Lower lobe of right lung (tissue), 2 donors: Measurements from ENCODE around the gene SELPLG. TPM values are rescaled to one million over a fixed set of nuclear protein-coding genes. Genes with fewer than 3 reads are reported as not detected.

Source experiments
- ATAC-seq, 2 donors: fragments of 200-7000 bp; cut with Tn5 transposase; one replicate each; pipeline ENCODE4 v1.9.1; 2020 to 2022; ENCODE audit warnings: mild to moderate bottlenecking in 2 of 2, moderate library complexity in 2 of 2
- DNase-seq: peaks from one replicate; pipeline ENCODE4 v3.0.0-alpha.2; 2020
- H3K27ac ChIP-seq: fragments of 200-600 bp; one replicate; pipeline ENCODE4 v1.8.0; 2022
- H3K27me3 ChIP-seq: fragments of 200-600 bp; one replicate; pipeline ENCODE4 v1.8.0; 2022; ENCODE audit warnings: low read depth
- H3K36me3 ChIP-seq: fragments of 200-600 bp; one replicate; pipeline ENCODE4 v1.8.0; 2022; ENCODE audit warnings: mild to moderate bottlenecking
- H3K4me1 ChIP-seq: fragments of 200-600 bp; one replicate; pipeline ENCODE4 v1.8.0; 2022
- H3K4me3 ChIP-seq: fragments of 200-600 bp; one replicate; pipeline ENCODE4 v1.8.0; 2022; ENCODE audit warnings: mild to moderate bottlenecking
- H3K9me3 ChIP-seq: fragments of 200-600 bp; one replicate; pipeline ENCODE4 v1.8.0; 2022
- intact Hi-C: fragments of 100-400 bp; cut with DNase I; formaldehyde crosslinking; loops from one replicate; pipeline ENCODE4 v1.11.0; 2022
- total RNA-seq: library from RNA; stranded (reverse); fragmentation: NEBNext Ultra II Directional; extraction: Animal tissue kit (Norgen Biotek cat#: 25700); gene quantifications from one replicate; pipeline ENCODE4 v1.2.1, GENCODE V29; 2021
- TF ChIP-seq, protein P1 (sequence below): fragments of 200-600 bp; IDR thresholded peaks from one replicate; pipeline ENCODE4 v1.8.0; 2022; ENCODE audit warnings: antibody characterized with exemption, mild to moderate bottlenecking
- donor health status: DM: no; HTN: yes; CAD: no; lungs with severe emphysema.

Gene SELPLG
- total RNA-seq, 1 donor from 2014 or later: 59.9 TPM

DNA sequence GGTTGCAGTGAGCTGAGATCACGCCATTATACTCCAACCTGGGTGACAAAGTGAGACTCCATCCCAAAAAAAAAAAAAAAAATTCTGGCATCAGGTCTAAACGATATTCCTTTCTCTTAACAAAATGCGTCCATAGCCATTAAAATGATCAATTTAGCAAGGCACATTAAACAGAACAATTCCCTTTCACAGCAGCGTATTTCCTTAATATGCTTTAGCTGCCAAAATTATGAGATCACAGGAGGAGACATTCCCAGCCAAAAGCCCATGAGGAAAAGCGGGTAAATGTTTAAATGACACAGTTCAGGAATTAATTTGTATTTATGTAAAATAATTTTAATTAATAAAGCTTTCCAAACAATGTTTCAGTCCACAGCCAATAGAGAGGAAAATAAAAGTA, 43.0 kb upstream of the SELPLG start:
- no peaks in the 10 kb centered on the region for H3K4me1 ChIP-seq
- TF ChIP-seq, protein P1, sequence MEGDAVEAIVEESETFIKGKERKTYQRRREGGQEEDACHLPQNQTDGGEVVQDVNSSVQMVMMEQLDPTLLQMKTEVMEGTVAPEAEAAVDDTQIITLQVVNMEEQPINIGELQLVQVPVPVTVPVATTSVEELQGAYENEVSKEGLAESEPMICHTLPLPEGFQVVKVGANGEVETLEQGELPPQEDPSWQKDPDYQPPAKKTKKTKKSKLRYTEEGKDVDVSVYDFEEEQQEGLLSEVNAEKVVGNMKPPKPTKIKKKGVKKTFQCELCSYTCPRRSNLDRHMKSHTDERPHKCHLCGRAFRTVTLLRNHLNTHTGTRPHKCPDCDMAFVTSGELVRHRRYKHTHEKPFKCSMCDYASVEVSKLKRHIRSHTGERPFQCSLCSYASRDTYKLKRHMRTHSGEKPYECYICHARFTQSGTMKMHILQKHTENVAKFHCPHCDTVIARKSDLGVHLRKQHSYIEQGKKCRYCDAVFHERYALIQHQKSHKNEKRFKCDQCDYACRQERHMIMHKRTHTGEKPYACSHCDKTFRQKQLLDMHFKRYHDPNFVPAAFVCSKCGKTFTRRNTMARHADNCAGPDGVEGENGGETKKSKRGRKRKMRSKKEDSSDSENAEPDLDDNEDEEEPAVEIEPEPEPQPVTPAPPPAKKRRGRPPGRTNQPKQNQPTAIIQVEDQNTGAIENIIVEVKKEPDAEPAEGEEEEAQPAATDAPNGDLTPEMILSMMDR: no peak
- H3K9me3 ChIP-seq: no peaks in the 10 kb centered on the region
- H3K36me3 ChIP-seq: peaks cover 53% of the 10 kb centered on the region
- no peak overlapping the region for H3K27ac ChIP-seq
- DNase-seq: no peak
- intact Hi-C loops: no loop called here
- H3K4me3 ChIP-seq: no peak overlapping the region
- H3K27me3 ChIP-seq: no peaks in the 10 kb centered on the region
- no peak for ATAC-seq

DNA sequence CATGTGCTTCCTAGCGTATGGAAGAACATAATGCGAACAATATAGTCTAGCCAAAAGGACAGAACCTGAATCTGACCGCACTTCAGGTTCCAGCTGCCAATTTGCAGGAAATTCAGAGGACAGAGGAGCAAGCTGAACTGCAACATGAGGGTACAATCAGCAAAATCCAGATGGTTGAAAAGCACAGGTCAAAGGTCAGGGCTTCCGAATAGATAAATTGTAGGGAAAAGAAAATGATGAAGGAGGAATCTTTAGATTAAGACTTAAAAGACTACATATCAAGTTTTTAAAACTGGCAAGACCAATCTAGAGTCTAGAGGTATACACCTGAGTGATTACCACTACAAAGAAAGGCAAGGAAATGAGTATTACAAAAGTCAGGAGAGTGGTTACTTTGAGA, 42.1 kb upstream of the SELPLG start:
- no peaks in the 10 kb centered on the region for H3K27me3 ChIP-seq
- H3K9me3 ChIP-seq: no peaks in the 10 kb centered on the region
- H3K4me1 ChIP-seq: no peaks in the 10 kb centered on the region
- DNase-seq: no peak
- H3K4me3 ChIP-seq: no peak overlapping the region
- no peak overlapping the region for H3K27ac ChIP-seq
- ATAC-seq: no peak
- H3K36me3 ChIP-seq: peaks cover 53% of the 10 kb centered on the region
- TF ChIP-seq, protein P1: no peak
- intact Hi-C loops: no loop called here

DNA sequence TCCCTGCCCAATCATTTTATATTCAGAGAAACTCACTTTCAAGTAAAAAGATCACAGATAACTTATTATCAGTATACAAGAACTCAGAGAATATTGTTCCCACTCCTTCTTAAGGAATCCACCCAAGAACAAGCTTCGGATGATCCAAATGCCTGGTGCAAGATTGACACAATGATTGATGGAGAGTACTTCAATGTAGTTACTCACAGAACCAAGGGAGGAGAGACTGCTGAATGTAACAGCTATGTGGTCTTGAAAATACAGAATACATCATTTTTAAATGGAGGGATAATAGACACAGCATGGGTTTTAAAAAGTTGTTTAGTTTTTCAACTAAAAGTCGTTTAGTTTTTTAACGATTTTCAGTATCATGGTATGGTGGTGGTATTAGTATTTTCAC, 38.4 kb upstream of the SELPLG start:
- intact Hi-C loops: no loop called here

DNA sequence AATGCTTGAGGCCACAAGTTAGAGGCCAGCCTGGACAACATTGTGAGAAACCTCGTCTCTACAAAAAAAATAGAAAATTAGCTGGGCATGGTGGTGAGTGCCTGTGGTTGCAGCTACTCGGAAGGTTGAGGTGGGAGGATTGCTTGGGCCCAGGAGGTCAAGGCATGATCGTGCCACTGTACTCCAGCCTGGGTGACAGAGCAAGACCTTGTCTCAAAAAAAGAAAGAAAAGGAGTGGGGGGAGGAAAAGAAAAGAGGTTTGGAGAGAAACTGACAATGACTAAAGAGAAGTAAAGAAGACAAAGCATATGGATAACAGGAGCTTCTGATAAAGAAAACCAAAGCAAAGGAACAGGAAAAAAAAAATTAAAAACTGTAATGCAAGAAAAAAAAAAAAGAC, 37.4 kb upstream of the SELPLG start:
- no peak overlapping the region for H3K27ac ChIP-seq
- peaks cover 28% of the 10 kb centered on the region for H3K4me1 ChIP-seq

More for the DNA sequence above, 38.4 kb upstream of the SELPLG start:
- H3K27ac ChIP-seq: no peak overlapping the region
- peaks cover 19% of the 10 kb centered on the region for H3K4me1 ChIP-seq
- H3K4me3 ChIP-seq: no peak overlapping the region
- TF ChIP-seq, protein P1: no peak
- H3K27me3 ChIP-seq: no peaks in the 10 kb centered on the region
- DNase-seq (no peak), ATAC-seq (no peak)
- H3K9me3 ChIP-seq: no peaks in the 10 kb centered on the region
- H3K36me3 ChIP-seq: peaks cover 42% of the 10 kb centered on the region

DNA sequence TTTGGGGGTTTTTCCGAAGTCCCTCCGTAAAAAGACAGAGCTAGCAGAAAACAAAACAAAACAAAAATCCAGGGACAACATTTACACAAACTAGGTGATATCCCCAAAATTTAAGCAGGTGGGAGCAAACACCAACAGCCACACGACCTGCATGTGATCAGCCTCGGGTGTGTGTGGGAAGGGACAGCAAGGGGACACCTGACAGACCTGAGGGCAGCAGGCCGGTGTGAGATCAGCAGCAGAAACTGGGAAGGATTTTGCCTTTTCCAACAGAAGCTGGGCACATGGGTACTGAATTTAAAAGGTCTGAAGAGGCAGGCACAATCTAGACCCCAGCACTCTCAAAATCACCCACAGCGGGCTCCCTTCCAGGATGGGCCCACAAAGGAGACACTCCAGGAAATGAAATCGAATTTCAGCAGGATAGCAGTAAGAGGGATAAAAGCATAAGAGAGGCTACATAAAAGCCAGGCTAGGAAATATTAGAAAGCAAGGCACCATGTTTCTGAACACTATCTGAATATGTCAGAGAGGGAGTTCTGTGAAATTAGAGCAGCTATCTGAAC, 36.5 kb upstream of the SELPLG start:
- Histone ChIP-seq H3K4me1 (peaks cover 38% of the 10 kb centered on the region), H3K9me3 (no peaks in the 10 kb centered on the region), H3K27me3 (no peaks in the 10 kb centered on the region), H3K36me3 (peaks cover 25% of the 10 kb centered on the region), H3K4me3 (no peak overlapping the region), H3K27ac (no peak overlapping the region)
- DNase-seq (no peak), ATAC-seq (no peak)
- TF ChIP-seq, protein P1: no peak
- intact Hi-C loops: no loop called here

More for the DNA sequence above, 37.4 kb upstream of the SELPLG start:
- ATAC-seq (no peak), DNase-seq (no peak)
- H3K27me3 ChIP-seq: no peaks in the 10 kb centered on the region
- H3K4me3 ChIP-seq: no peak overlapping the region
- no peaks in the 10 kb centered on the region for H3K9me3 ChIP-seq
- intact Hi-C loops: no loop called here
- peaks cover 32% of the 10 kb centered on the region for H3K36me3 ChIP-seq
- TF ChIP-seq, protein P1: no peak
